ENCODE data around the gene CRACR2A. TPM values are rescaled to one million over a fixed set of nuclear protein-coding genes. Genes with fewer than 3 reads are reported as not detected.

Gene CRACR2A
- total RNA-seq, 2 donors from 2014 or later = 50.3 to 54.8 TPM

DNA sequence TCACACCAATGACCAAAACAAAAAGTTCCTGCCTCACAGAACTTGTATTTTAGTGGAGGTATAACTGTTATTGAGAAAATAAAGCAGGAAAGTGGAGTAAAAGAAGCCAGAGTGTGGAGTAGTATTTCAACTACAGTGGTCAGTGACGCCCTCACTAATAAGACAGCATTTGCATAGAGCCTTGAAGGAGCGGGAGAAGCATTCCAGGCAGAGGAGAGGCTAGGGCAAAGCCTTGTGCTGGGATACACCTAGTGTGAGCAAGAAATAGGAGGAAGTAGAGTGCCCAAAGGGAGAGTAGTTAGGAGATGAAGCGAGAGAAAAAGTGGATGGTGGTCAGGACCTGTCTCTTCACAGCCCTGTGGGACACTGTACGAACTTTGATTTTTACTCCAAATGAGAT, 107.8 kb downstream of the CRACR2A start:
- Histone ChIP-seq H3K27me3 (no peaks in the 10 kb centered on the region), H3K9me3 (no peaks in the 10 kb centered on the region), H3K4me1 (no peaks in the 10 kb centered on the region), H3K36me3 (no peaks in the 10 kb centered on the region), H3K4me3 (no peak overlapping the region), H3K27ac (no peak overlapping the region), H3K9ac (ENCODE audit: low read depth in 2 of 2, low read length in 2 of 2) (no peak overlapping the region)
- intact Hi-C loops (cut with DNase I) = no loop called here
- no peak for DNase-seq
- TF ChIP-seq, protein P1, sequence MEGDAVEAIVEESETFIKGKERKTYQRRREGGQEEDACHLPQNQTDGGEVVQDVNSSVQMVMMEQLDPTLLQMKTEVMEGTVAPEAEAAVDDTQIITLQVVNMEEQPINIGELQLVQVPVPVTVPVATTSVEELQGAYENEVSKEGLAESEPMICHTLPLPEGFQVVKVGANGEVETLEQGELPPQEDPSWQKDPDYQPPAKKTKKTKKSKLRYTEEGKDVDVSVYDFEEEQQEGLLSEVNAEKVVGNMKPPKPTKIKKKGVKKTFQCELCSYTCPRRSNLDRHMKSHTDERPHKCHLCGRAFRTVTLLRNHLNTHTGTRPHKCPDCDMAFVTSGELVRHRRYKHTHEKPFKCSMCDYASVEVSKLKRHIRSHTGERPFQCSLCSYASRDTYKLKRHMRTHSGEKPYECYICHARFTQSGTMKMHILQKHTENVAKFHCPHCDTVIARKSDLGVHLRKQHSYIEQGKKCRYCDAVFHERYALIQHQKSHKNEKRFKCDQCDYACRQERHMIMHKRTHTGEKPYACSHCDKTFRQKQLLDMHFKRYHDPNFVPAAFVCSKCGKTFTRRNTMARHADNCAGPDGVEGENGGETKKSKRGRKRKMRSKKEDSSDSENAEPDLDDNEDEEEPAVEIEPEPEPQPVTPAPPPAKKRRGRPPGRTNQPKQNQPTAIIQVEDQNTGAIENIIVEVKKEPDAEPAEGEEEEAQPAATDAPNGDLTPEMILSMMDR (IDR thresholded peaks at IDR 0.05) = no peak

DNA sequence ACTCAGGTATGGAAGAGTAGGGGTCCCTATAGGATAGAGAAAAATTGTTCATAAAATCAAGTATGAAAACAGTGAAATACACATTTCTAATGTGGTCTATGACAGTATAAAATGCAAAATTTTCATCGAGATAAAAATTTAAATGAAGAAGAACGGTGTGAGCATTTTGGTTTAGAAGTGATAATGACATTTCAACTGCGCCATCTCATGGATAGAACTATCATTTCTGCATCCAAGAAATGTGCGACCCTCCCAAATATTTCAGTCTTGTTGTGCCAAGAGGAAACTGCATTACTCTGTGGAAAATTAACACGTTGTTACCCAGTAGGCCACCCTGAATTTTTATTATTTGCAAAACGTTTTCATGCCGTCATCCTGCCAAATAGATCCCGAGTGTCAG, 108.8 kb downstream of the CRACR2A start:
- no peaks in the 10 kb centered on the region for H3K27me3 ChIP-seq
- no peaks in the 10 kb centered on the region for H3K9me3 ChIP-seq
- H3K9ac ChIP-seq (ENCODE audit: low read depth in 2 of 2, low read length in 2 of 2) = no peak overlapping the region
- H3K27ac ChIP-seq = no peak overlapping the region
- intact Hi-C loops (cut with DNase I) = no loop called here
- TF ChIP-seq, protein P1 (IDR thresholded peaks at IDR 0.05) = no peak
- no peaks in the 10 kb centered on the region for H3K36me3 ChIP-seq
- H3K4me3 ChIP-seq = no peak overlapping the region
- no peaks in the 10 kb centered on the region for H3K4me1 ChIP-seq
- DNase-seq = no peak

DNA sequence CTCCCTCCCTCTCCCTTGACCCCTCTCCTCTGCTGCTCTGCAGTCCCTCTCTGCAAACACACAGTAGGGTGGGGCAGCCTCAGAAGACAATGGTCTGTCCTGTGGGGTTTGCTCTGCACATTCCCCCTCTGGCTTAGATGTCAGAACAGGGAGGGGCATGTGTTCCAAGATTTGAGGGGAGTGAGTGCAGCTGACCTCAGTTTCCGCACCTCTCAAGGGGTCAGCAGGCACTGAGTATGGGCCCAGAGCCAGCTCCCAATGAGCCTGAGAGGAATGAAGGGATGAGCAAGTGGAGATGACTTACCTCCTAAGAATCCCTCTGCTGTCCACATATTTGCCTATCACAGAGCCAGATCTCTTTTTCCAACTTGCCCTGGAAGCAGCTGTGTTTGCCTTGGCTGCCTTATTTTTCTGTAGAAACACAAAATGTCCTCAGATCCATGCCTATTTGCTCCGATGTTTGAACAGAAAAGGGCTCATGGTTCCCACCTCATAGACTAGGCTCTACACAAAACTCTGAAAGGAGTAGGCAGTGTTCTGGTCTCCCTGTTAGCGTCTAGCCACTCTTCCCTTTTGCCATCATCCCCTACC, 111.4 kb downstream of the CRACR2A start:
- intact Hi-C loops (cut with DNase I) = no loop called here
- H3K27me3 ChIP-seq = no peaks in the 10 kb centered on the region
- no peak overlapping the region for H3K27ac ChIP-seq
- no peak for DNase-seq
- TF ChIP-seq, protein P1 (IDR thresholded peaks at IDR 0.05) = no peak
- no peaks in the 10 kb centered on the region for H3K9me3 ChIP-seq
- H3K4me3 ChIP-seq = no peak overlapping the region
- H3K4me1 ChIP-seq = no peaks in the 10 kb centered on the region
- H3K36me3 ChIP-seq = no peaks in the 10 kb centered on the region
- H3K9ac ChIP-seq (ENCODE audit: low read depth in 2 of 2, low read length in 2 of 2) = no peak overlapping the region

DNA sequence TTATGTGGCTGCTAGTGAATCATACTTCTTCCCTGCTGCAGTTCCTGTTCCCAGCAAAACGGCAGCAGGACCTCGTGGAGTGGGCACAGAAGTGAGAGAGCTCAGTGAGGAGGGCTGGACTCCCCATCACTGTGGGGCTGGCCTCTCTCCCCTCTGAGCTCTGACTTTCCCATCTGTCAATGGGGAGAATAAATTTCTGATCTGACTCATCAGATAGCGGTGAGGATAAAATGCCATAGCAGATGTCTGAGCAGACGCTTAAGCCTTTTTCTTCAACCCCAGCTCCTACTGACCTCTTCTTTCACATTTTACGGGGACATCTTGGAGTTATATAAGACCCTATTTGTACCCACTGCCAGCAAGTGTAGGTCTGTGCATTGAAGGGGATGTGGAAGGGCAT, 116.6 kb downstream of the CRACR2A start:
- no peak overlapping the region for H3K9ac ChIP-seq (ENCODE audit: low read depth in 2 of 2, low read length in 2 of 2)
- no peak overlapping the region for H3K27ac ChIP-seq
- intact Hi-C loops (cut with DNase I) = no loop called here
- H3K9me3 ChIP-seq = no peaks in the 10 kb centered on the region
- no peak overlapping the region for H3K4me3 ChIP-seq
- no peaks in the 10 kb centered on the region for H3K27me3 ChIP-seq
- H3K36me3 ChIP-seq = no peaks in the 10 kb centered on the region
- H3K4me1 ChIP-seq = no peaks in the 10 kb centered on the region
- TF ChIP-seq, protein P1 (IDR thresholded peaks at IDR 0.05) = no peak
- DNase-seq = no peak

DNA sequence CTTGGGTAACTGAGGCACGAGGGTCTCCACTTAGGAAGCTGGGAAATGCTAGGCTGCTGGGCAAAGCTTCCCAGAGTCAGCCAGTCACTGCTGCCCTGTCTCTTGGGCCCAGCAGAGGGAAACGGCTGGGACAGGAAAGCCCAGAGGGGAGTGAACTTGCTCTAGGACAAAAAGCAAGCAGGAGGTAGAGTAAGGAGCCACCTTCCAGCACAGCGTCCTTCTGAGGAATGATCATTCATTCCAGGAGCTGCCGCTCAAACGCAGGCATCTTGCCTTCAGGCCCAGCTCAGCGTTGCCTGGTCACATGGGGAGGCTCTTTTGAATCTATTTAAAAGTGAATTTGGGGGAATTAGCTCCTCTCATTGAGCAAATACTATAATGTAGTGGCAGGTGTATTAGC, 118.6 kb downstream of the CRACR2A start:
- Histone ChIP-seq H3K27me3 (no peaks in the 10 kb centered on the region), H3K36me3 (no peaks in the 10 kb centered on the region), H3K9ac (ENCODE audit: low read depth in 2 of 2, low read length in 2 of 2) (no peak overlapping the region), H3K27ac (no peak overlapping the region), H3K4me3 (no peak overlapping the region), H3K4me1 (no peaks in the 10 kb centered on the region), H3K9me3 (no peaks in the 10 kb centered on the region)
- TF ChIP-seq, protein P1 (IDR thresholded peaks at IDR 0.05) = no peak
- intact Hi-C loops (cut with DNase I) = no loop called here
- no peak for DNase-seq

All from colonic mucosa (tissue), 4 donors.